Activated CD4-positive, CD25-positive, alpha-beta regulatory T cell treated with anti-CD3 and anti-CD28 coated beads, Interleukin-2, amount 50 U/mL, for 16 hours (primary cell): ENCODE measurements around the gene KBTBD7.
"Not testable (repeated sequence)": the region's sequence is repeated elsewhere in the genome, so short reads cannot be mapped to it uniquely, and the experiment has no call there.

ENCODE experiments used
- DNase-seq: peaks from one replicate; pipeline ENCODE4 v3.0.0-alpha.2; 2020; ENCODE audit warnings: low read depth, low spot score

KBTBD7 gene

DNA sequence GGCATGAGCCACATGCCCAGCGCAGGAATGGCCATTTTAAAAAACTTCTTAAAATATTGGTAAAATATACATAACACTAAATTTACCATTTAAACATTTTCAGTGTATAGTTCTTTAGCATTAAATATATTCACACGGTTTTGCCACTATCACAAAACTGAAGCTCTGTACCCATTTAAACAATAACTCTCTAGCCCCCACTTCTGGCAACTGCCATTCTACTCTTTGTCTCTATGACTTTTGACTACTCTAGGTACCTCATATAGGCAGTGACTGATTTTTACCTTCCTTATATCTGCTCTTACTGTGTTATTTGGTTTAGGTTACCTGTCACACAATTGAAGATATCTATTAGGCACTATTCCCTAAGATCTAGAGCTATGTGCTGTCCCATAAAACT is 2.3 kb upstream of the KBTBD7 start:
- DNase-seq, result no peak

DNA sequence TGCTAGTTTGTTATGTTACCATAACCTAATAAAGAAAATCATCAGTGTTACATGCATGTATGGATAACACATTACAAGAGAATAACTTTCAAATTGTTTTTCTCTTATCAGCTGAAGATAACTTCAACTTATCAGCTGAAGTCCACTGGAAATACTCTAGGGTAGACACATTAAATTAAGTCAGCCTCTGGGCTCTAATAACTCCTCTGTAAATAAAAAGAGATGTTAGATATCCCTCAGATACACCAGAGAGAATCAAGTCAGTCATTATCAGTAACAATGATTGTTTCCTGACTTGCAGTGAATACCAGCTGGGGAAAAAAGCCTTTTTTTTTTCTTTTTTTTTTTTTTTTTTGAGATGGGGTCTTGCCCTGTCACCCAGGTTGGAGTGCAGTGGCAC is 1.6 kb upstream of the KBTBD7 start:
- no peak for DNase-seq

DNA sequence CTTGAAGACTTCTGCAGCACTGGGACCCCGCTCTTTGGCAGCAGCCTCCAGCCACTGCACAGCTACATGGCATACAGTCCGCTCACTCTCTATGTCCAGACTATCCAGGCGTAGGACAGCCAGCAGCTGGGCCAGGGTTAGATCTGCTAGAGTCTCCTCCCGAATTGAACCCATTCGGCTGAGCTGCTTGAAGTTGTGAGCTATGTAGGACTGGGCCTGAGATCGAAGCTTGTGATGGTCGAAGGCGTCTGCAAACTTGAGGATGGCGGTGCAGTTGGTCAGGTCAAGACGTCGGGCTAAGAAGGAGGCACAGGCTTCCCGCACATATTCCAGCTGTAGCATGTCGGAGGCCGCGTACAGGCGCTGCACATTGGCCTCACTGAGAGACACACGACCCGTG is 900 bp downstream of the KBTBD7 start:
- no peak for DNase-seq

DNA sequence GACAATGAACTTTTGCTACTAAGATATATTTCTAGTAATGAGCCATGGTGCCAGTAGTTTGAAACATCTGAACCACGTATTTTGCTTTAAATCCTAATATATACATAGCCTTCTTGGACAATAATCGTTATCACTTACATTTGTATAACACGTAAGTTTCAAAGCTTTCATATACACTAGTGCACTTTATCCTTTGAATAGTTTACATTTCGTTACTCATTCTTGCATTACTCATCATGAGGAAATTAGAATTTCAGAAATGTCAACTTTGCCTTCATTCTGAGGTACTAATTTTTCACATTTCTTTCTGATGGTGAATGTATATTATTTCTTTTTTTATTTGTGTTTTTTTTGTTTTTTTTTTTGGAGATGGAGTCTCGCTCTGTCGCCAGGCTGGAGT is 5.8 kb downstream of the KBTBD7 start:
- no peak for DNase-seq

DNA sequence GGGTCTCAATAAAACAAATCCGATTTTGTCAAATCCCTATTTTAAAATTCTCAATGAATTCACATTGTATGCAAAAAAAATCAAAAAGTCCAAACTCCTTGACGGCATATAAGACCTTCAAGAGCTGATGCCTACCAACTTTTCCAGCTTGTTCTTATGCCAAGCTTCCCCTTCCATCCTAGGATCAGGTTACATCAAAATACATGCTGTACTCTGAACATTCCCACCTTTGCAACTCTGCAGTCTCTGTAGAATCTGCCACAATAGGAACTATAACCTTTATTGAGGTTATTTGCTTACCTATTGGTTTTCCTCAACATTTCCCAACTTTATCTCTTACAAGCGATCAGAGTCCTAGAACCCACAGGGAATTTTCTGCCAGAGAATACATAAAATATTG is 7.9 kb downstream of the KBTBD7 start:
- no peak for DNase-seq

DNA sequence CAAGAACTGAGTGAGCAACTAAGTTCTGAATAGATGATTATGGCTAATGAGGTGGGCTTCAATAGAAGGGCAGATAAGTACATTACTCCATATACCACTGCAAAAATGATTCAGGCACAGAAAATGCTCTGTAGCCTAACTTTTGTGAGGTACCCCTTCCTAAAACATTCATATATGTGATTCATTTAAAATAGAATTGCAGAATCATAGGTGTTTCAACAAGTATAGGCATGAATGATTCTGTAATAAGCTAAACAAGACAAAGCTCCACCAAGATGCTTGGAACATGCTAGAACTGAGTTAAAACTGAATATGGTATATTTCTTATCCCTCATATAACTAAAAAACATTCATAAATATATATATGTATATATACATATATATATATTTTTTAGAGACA is 12.1 kb downstream of the KBTBD7 start:
- no peak for DNase-seq

DNA sequence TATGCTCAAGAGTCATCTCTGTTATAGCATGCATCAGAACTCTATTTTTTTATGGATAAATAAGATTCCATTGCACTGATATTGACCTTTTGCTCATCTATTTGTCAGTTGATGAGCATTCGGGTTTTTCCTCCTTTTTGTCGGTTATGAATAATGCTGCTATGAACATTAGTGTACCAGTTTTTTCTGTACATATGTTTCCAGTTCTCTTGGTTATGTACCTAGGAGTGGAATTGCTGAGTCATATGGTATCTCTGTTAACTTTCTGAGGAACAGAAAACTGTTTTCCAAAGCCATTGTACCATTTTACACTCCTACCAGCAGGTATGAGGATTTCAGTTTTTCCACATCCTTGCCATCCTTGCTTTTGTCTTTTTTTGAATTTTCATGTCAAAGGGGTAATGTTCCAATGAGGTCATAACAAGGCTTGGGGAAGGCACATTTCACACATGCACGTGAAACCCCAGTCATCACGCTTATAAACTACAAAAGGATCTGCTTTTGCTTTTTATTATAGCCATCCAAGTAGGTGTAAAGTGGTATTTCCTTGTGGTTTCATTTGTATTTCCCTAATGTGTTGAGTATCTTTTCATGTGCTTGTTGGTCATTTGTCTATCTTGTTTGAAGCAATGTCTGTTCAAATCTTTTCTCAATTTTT is 14.6 kb downstream of the KBTBD7 start:
- DNase-seq, result no peak

DNA sequence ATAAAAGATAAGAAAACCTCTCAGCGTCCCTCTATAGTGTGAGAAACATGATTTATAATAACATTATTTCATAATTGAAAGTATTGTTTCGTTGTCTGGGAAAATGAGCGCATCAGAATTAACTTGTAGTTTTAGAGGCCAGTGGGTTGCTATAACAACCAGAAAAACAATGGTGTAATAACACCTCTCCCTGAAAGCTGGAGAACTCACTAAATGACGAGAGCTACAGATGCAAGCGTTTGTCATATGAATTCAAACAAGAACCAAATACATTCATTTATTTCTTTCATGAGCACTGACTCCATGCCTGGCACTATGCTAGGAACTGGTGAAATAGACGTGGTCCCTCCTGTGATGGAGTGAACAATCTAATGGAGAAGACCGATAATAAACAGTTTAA is 16.3 kb downstream of the KBTBD7 start:
- DNase-seq, result no peak

DNA sequence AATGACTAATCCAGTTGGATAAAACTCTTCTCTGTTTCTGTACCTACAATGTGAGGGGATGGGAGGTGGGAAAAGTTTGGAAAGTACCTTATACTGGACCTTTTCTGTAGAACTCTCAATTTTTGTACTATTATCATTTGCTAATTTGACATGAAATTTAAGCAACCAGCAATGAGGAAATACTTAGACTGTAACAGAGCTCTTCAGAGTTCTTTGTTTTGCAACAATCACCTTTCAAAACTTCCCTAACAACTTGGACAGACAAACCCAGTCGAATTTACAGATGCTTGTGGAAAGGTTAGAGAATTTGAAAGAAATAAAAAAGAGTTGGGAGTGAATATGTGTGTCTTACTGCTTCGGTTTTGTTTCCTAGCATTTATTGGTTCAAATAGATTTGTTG is 16.8 kb downstream of the KBTBD7 start:
- DNase-seq, result no peak

DNA sequence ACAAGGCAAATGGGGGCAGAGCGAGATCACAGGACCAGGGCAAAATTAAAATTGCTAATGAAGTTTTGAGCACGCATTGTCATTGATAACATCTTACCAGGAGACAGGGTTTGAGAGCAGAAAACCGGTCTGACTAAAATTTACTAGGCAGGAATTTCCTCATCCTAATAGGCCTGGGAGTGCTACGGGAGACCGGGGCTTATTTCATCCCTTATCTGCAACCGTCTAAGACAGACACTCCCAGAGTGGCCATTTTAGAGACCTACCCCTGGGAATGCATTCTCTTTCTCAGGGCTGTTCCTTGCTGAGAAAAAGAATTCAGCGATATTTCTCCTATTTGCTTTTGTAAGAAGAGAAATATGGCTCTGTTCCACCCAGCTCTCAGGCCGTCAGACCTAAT is 18.8 kb downstream of the KBTBD7 start:
- DNase-seq, result not testable (repeated sequence)

DNA sequence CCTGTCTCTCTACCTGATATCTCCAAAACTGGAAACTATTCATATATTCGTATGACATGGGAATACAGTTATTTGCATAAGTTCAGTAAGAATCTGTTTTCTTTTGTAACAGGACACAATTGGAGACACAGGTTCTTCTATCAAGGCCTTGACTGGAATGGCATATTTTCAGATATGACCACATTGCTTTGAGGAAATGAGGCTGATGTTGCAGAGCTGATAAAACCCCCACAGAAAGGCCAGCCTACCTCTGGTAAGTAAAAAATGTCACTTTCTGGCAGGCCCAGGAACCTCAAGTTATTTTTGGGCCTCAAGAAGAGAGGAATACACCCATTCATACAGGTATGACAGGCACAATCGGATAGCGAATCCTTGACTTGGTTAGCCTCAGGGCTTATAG is 32.2 kb downstream of the KBTBD7 start:
- no peak for DNase-seq

DNA sequence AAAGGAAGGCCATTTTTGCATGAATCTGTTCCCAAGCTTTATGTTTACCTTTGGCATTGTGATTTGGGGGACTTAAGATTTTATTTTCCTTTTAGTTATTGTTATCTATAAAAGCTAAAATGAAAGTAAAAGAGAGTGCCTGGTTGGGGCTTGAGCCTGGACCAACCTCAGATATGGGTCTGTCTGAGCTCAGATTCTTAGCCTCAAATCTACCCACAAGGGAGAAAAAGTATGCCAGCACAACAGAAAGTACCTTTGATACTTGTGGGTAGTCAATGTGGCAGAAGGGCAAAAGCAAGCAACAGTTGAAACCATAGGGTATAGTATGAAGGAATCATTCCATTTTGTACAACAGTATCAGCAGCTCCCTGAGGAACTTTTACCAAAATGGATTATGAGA is 35.2 kb downstream of the KBTBD7 start:
- no peak for DNase-seq

DNA sequence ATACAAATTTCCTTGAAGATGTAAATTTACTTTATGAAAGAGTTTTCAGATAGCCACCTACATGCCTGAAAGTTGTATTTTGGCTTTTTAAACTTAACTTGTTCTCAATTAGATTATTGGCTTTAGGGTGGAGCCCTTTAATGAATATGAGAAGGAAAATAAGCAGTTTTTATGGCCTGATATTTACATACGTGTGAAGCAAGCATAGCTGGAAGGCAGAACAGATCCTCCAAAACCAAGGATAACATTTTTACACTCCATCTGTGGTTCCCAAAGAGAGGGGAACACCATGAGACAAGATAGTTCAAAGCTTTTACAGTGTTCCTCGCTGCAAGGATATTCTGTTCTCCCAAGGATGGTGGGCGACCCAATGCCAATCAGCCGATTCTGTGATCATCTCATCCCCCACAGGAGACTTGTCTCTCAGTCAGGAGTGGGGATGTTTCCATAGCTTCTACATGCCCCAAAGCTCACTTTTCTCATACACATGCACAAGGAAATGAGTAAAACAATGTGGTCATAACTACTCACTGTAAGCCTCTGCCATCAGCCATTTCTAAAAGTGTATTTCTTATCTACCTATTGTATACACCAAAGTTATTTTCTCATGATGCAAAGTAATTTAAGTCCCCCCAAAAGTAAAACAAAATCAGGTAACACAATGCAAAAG is 37.2 kb downstream of the KBTBD7 start:
- DNase-seq, result no peak

DNA sequence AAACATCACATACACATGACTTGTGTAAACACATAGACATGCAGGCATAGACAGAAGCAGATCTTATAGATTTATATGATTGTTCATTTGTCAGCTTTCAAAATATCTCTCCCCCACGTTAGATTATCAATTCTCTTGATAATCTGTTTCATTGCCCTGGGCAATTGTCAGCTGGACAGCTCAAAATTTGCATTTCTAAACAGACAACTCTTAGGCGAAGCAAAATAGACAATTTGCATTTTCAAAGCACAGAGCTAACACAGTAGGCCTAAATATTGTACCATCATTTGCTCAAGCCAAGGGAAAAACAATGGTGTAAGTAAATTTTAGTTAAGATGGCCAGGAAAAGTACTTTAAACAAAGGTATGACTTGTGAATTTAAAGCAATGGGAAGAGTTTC is 37.7 kb downstream of the KBTBD7 start:
- DNase-seq, result no peak

DNA sequence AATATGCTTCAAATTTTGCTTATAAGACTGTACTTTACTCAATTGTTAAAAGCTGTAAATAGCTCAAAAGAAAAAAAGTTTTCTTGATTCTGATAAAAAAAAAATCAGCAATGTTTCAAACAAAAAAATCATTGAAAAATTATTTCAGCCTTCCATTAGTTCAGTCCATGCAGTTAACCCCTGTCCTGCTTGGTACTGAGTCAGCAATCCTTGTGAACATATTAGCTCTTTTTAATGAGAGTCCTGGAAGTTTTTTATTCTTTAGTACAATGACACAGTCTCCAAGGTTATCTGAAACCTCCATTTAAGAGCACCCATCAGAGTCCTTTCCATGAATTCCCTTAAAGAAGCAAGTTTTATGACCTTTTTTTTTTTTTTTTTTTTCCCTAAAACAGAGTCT is 40.3 kb downstream of the KBTBD7 start:
- DNase-seq, result no peak

DNA sequence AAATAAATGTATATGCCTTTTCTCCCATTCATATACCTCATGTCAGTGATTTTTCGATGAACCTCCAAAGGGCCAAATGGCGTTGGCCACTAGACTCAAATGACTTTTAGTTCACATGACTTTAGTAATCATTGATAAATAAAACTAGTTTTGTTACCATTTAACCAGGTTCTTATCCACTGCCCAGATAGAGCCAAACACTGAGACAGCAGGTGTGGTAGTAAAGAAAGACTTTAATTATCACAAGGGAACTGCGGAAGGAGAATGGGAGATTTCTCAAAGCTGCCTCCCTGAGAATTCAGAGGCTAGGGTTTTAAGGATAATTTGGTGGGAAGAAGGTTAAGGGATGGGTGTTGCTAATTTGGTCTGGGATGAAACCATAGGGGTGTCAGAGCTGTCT is 42.4 kb downstream of the KBTBD7 start:
- no peak for DNase-seq

DNA sequence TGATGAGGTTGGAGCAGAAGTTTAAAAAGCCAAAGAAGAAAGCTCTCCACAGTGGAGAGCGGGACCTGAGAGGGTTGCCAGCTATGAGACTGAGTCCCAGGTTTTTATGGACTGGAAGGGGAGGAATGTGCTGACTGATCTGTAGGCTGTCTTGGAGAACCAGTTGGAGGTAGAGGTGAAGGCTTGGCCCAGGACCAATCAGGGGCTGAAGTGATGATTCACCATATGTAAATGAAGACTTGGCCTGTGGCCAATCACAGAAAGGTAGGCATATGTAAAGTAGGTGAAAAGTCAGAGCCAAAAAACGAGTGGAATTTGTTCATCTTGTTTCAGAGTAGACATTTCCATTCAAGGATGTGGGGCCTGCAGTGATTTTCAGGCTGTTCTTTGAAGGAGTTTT is 44.3 kb downstream of the KBTBD7 start:
- DNase-seq, result no peak

DNA sequence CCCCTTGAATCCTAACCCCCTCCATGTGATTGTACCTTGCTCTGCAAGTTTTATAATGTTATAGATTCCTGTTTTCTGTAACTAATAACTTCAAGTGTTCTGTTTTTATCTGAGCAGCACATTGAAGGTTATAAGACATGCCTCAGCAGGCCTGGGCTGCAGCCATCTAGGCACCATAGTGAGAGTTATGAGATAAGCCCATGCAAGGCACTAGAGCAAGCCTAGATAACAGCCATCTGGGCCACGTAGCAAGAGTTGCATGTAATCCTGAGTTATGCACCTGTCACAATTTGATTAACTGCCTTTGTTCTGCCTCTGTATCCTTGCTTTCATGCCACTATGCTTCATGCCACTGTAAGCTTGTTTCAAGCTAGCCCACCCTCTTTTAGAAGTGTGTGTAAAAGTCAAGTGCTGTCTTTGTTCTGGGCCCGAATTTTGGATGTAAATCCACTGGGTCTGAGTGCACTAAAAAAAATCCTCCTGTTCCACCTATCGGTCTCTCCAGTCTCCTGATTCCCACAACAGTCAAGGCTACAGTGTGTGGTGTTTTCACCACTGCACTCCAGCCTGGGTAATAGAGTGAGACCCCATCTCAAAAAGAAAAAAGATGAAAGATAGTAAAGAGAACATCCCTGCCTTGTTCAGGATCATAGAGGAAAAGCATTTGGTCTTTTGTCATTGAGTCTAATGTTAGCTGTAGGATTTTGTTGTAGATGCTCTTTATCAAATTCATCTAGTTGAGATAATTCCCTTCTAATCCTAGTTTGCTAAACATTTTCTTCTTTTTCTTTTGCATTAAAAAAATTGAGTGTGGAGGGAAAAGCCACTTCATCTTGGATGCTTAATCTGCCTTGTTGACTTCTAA is 45.7 kb downstream of the KBTBD7 start:
- no peak for DNase-seq

DNA sequence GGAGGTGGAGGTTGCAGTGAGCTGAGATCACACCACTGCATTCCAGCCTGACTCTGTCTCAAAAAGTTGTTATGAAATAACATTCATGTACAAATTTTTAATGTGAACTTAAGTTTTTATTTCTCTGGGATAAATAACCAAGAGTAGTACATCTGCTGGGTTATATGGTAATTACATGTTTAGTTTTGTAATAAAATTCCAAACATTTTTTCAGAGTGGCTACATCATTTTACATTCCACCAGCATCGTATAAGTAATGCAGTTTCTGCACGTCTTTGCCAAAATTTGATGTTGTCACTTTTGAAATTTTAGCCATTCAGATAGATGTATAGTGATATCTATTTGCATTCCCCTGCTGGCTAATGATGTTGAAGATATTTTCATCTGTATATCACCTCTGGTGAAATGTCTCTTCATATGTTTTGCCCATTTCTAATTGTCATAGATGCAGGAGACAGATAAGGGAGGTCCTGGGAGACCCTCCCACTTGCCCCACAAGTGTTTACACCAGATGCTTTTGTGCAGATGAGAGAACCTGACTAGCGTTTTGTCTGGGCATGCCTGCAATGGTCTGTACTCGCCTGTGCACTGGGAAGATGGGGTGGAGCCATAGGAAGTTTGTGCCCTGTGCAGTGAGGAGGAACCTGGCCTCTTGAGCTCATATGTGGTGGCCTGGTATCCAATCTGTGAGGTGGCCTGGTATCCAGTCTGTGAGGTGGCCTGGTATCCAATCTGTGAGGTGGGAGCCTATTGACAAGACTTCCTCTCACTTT is 49.0 kb downstream of the KBTBD7 start:
- no peak for DNase-seq

DNA sequence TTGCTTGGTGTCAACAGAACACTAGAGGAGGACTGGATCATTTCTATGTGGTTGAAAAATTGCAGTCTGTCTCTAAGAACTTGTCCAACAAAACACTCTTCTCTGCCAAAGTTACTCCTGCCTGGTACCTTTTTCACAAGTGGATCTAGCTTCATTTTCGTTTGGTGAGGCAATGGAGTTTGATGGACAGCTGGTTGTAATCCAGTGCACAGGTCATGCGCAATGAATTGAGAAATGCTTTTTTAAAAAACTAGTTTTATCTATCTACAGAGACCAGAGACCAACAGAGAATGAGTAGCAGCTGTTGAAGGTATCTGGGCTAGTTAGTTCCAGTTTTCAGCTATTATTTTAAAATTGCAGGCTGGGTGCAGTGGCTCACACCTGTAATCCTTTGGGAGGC is 49.8 kb downstream of the KBTBD7 start:
- DNase-seq, result no peak
